Measurements from ENCODE around the gene SORCS2. TPM values are rescaled to one million over a fixed set of nuclear protein-coding genes. Genes with fewer than 3 reads are reported as not detected.

SORCS2 gene
- total and polyA plus RNA-seq, 7 donors = 0.18 to 1.5 (median 0.36) TPM

DNA sequence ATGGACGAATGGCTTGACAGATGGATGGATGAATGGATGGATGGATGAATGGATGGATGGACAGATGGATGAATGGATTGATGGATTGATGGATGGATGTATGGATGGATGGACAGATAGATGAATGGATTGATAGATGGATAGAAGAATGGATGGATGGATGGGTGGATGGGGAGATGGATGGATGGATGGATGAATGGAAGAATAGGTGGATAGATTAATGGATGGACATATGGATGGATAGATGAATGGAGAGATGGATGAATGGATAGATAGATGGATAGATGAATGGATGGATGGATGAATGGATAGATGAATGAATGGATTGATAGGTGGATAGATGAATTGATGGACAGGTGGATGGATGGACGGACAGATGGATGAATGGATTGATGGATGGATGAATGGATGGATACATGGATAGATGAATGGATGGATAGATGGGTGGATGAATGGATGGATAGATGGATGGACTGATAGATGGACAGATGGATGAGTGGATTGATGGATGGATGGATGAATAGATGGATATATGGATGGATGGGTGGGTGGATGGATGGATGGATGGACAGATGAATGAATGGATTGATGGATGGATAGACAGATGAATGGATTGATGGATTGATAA, 208.4 kb downstream of the SORCS2 start:
- TF ChIP-seq, protein P1, sequence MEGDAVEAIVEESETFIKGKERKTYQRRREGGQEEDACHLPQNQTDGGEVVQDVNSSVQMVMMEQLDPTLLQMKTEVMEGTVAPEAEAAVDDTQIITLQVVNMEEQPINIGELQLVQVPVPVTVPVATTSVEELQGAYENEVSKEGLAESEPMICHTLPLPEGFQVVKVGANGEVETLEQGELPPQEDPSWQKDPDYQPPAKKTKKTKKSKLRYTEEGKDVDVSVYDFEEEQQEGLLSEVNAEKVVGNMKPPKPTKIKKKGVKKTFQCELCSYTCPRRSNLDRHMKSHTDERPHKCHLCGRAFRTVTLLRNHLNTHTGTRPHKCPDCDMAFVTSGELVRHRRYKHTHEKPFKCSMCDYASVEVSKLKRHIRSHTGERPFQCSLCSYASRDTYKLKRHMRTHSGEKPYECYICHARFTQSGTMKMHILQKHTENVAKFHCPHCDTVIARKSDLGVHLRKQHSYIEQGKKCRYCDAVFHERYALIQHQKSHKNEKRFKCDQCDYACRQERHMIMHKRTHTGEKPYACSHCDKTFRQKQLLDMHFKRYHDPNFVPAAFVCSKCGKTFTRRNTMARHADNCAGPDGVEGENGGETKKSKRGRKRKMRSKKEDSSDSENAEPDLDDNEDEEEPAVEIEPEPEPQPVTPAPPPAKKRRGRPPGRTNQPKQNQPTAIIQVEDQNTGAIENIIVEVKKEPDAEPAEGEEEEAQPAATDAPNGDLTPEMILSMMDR (IDR thresholded peaks at IDR 0.05) = no peak
- Histone ChIP-seq H3K4me1 (no peaks in the 10 kb centered on the region), H3K9me3 (peaks cover 7% of the 10 kb centered on the region), H3K4me3 (no peak overlapping the region), H3K27ac (no peak overlapping the region), H3K36me3 (ENCODE audit: insufficient read depth in 1 of 2, low read depth in 1 of 2) (no peaks in the 10 kb centered on the region), H3K27me3 (ENCODE audit: insufficient read depth in 3 of 3, low read length in 2 of 3) (peaks cover 0 to 40% (median 0%) of the 10 kb centered on the region in 3 donors)
- intact Hi-C loops (cut with DNase I) = no loop called here
- no peak for ATAC-seq
- DNase-seq = no peak
- 86 to 94% (median 88%) methylated on average over 2 of the region's 2 CpGs for WGBS, 3 donors

DNA sequence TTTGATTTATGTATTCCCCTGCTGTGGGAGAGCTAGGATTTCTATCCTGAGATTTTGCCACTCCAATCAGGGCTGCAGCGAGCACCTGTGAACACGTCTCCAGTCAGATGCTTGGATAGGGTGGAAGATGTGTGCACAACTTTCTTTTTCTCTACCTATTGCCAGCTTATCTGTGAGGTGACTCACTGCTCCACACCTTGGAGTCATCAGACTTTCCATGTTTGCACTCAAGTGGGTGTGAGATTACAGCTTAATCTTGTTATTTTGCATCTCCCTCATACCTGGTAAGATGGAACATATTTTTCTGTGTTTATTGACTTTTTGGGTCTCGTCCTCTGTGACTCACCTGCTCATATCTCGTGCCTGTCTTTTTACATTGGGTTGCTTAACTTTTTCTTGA, 210.2 kb downstream of the SORCS2 start:
- WGBS, 3 donors = 71 to 84% (median 83%) methylated on average over 4 of the region's 4 CpGs
- no peak overlapping the region for H3K4me3 ChIP-seq
- H3K4me1 ChIP-seq = no peaks in the 10 kb centered on the region
- DNase-seq (no peak), ATAC-seq (no peak)
- H3K36me3 ChIP-seq (ENCODE audit: insufficient read depth in 1 of 2, low read depth in 1 of 2) = no peaks in the 10 kb centered on the region
- peaks cover 0 to 27% (median 0%) of the 10 kb centered on the region in 3 donors for H3K27me3 ChIP-seq (ENCODE audit: insufficient read depth in 3 of 3, low read length in 2 of 3)
- H3K27ac ChIP-seq = no peak overlapping the region
- H3K9me3 ChIP-seq = peaks cover 12% of the 10 kb centered on the region
- TF ChIP-seq, protein P1 (IDR thresholded peaks at IDR 0.05) = no peak
- intact Hi-C loops (cut with DNase I) = no loop called here

- DNase-seq = no peak
- TF ChIP-seq, protein P1 (IDR thresholded peaks at IDR 0.05) = no peak
- no peak for ATAC-seq
- 54 to 75% (median 59%) methylated on average over 3 of the region's 3 CpGs for WGBS, 3 donors
- Histone ChIP-seq H3K27me3 (ENCODE audit: insufficient read depth in 3 of 3, low read length in 2 of 3) (peaks cover 0 to 25% (median 0%) of the 10 kb centered on the region in 3 donors), H3K36me3 (ENCODE audit: insufficient read depth in 1 of 2, low read depth in 1 of 2) (no peaks in the 10 kb centered on the region), H3K27ac (no peak overlapping the region), H3K4me1 (no peaks in the 10 kb centered on the region), H3K9me3 (peaks cover 16% of the 10 kb centered on the region), H3K4me3 (no peak overlapping the region)
- intact Hi-C loops (cut with DNase I) = no loop called here
Measured at GRCh38 chr4:7403001-7403400, 210.7 kb downstream of the SORCS2 start.

GRCh38 chr4:7408166-7408565, 215.8 kb downstream of the SORCS2 start:
- DNase-seq (no peak), ATAC-seq (no peak)
- no peaks in the 10 kb centered on the region for H3K4me1 ChIP-seq
- H3K36me3 ChIP-seq (ENCODE audit: insufficient read depth in 1 of 2, low read depth in 1 of 2) = no peaks in the 10 kb centered on the region
- TF ChIP-seq, protein P1 (IDR thresholded peaks at IDR 0.05) = no peak
- H3K27ac ChIP-seq = no peak overlapping the region
- WGBS, 3 donors = 79 to 94% (median 93%) methylated on average over 4 of the region's 4 CpGs
- peaks cover 29% of the 10 kb centered on the region for H3K9me3 ChIP-seq
- H3K4me3 ChIP-seq = no peak overlapping the region
- peaks cover 0 to 3% (median 0%) of the 10 kb centered on the region in 3 donors for H3K27me3 ChIP-seq (ENCODE audit: insufficient read depth in 3 of 3, low read length in 2 of 3)
- intact Hi-C loops (cut with DNase I) = no loop called here

GRCh38 chr4:7410446-7410845, 218.1 kb downstream of the SORCS2 start:
- Histone ChIP-seq H3K4me1 (no peaks in the 10 kb centered on the region), H3K27ac (no peak overlapping the region), H3K36me3 (ENCODE audit: insufficient read depth in 1 of 2, low read depth in 1 of 2) (no peaks in the 10 kb centered on the region), H3K27me3 (ENCODE audit: insufficient read depth in 3 of 3, low read length in 2 of 3) (peaks cover 0 to 3% (median 0%) of the 10 kb centered on the region in 3 donors), H3K9me3 (peaks cover 25% of the 10 kb centered on the region), H3K4me3 (no peak overlapping the region)
- WGBS, 3 donors = 57 to 79% (median 75%) methylated on average over 1 of the region's 1 CpG
- no peak for DNase-seq
- intact Hi-C loops (cut with DNase I) = no loop called here
- TF ChIP-seq, protein P1 (IDR thresholded peaks at IDR 0.05) = no peak
- no peak for ATAC-seq

Data from psoas muscle (tissue), 8 donors.